ENCODE data around the gene FAM163B. TPM values are rescaled to one million over a fixed set of nuclear protein-coding genes. Genes with fewer than 3 reads are reported as not detected.

The FAM163B gene
- total and polyA plus RNA-seq, 2 donors (not counting 1 experiment from before 2014, with no cell fraction given), result not detected

GRCh38 chr9:133643362-133643755 lies 34.2 kb upstream of the FAM163B start:
- Mint-ChIP-seq H3K9me3 (ENCODE audit: insufficient read depth) (no peaks in the 10 kb centered on the region), H3K27ac (no peak overlapping the region), H3K4me1 (no peaks in the 10 kb centered on the region), H3K4me3 (no peak overlapping the region), H3K27me3 (peaks cover 4% of the 10 kb centered on the region)
- Histone ChIP-seq H3K9me3 (ENCODE audit: control extremely low read depth in 1 of 3, control insufficient read depth in 2 of 3, insufficient read depth in 1 of 3, low read length in 2 of 3) (peaks cover 0 to 4% (median 0%) of the 10 kb centered on the region in 3 donors), H3K4me1 (ENCODE audit: control insufficient read depth in 2 of 2, insufficient read depth in 2 of 2, low read length in 2 of 2) (no peaks in the 10 kb centered on the region), H3K9ac (ENCODE audit: low read length) (no peak overlapping the region), H2AFZ (ENCODE audit: insufficient read depth, low read depth, low read length, poor library complexity, severe bottlenecking) (no peak overlapping the region), H3K4me2 (replicated peaks; ENCODE audit: low read depth, low read length, poor library complexity, severe bottlenecking) (no peak overlapping the region), H3K4me3 (ENCODE audit: control extremely low read depth in 1 of 5, extremely low read depth in 1 of 5, insufficient read depth in 1 of 5, low read depth in 2 of 5, low read length in 4 of 5) (no peak overlapping the region), H3K36me3 (replicated peaks in 1 of 2; ENCODE audit: control extremely low read depth in 1 of 2, control insufficient read depth in 1 of 2, extremely low read depth in 1 of 2, insufficient read depth in 2 of 2, low read length in 1 of 2) (no peaks in the 10 kb centered on the region), H4K20me1 (ENCODE audit: control insufficient read depth, insufficient read depth, low read length, poor library complexity, severe bottlenecking) (no peaks in the 10 kb centered on the region), H3K27ac (ENCODE audit: low read length in 2 of 2) (no peak overlapping the region), H3K27me3 (replicated peaks in 1 of 4; ENCODE audit: control extremely low read depth in 1 of 4, control insufficient read depth in 3 of 4, insufficient read depth in 4 of 4, low read length in 3 of 4) (no peaks in the 10 kb centered on the region), H3K79me2 (ENCODE audit: control insufficient read depth, insufficient read depth, low read length) (no peaks in the 10 kb centered on the region)
- CTCF ChIA-PET, result no interaction called here
- intact Hi-C loops (cut with micrococcal nuclease), result no loop called here
- POLR2A ChIA-PET, result no interaction called here
- no peak for DNase-seq
- ATAC-seq (ENCODE audit: low read depth), result no peak
- 95% methylated on average over 18 of the region's 20 CpGs for WGBS (ENCODE audit: insufficient coverage)
- TF ChIP-seq EZH2 (IDR thresholded peaks at IDR 0.05; ENCODE audit: borderline replicate concordance, insufficient read depth, low read depth, low read length, poor library complexity, severe bottlenecking), result no peak
- TF ChIP-seq, protein P1, sequence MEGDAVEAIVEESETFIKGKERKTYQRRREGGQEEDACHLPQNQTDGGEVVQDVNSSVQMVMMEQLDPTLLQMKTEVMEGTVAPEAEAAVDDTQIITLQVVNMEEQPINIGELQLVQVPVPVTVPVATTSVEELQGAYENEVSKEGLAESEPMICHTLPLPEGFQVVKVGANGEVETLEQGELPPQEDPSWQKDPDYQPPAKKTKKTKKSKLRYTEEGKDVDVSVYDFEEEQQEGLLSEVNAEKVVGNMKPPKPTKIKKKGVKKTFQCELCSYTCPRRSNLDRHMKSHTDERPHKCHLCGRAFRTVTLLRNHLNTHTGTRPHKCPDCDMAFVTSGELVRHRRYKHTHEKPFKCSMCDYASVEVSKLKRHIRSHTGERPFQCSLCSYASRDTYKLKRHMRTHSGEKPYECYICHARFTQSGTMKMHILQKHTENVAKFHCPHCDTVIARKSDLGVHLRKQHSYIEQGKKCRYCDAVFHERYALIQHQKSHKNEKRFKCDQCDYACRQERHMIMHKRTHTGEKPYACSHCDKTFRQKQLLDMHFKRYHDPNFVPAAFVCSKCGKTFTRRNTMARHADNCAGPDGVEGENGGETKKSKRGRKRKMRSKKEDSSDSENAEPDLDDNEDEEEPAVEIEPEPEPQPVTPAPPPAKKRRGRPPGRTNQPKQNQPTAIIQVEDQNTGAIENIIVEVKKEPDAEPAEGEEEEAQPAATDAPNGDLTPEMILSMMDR (IDR thresholded peaks at IDR 0.05), result no peak

GRCh38 chr9:133642708-133643361 lies 33.6 kb upstream of the FAM163B start:
- H2AFZ ChIP-seq (ENCODE audit: insufficient read depth, low read depth, low read length, poor library complexity, severe bottlenecking), result no peak overlapping the region
- no peak overlapping the region for H3K4me3 Mint-ChIP-seq
- H3K27me3 Mint-ChIP-seq, result peaks cover 5% of the 10 kb centered on the region
- H3K79me2 ChIP-seq (ENCODE audit: control insufficient read depth, insufficient read depth, low read length), result no peaks in the 10 kb centered on the region
- no peak for TF ChIP-seq EZH2 (IDR thresholded peaks at IDR 0.05; ENCODE audit: borderline replicate concordance, insufficient read depth, low read depth, low read length, poor library complexity, severe bottlenecking)
- TF ChIP-seq, protein P1 (IDR thresholded peaks at IDR 0.05), result no peak
- H3K4me3 ChIP-seq (ENCODE audit: control extremely low read depth in 1 of 5, extremely low read depth in 1 of 5, insufficient read depth in 1 of 5, low read depth in 2 of 5, low read length in 4 of 5), result no peak overlapping the region
- H3K27ac ChIP-seq (ENCODE audit: low read length in 2 of 2), result no peak overlapping the region
- ATAC-seq (ENCODE audit: low read depth) (no peak), DNase-seq (no peak)
- H3K4me1 Mint-ChIP-seq, result no peaks in the 10 kb centered on the region
- H3K4me1 ChIP-seq (ENCODE audit: control insufficient read depth in 2 of 2, insufficient read depth in 2 of 2, low read length in 2 of 2), result no peaks in the 10 kb centered on the region
- no peak overlapping the region for H3K4me2 ChIP-seq (replicated peaks; ENCODE audit: low read depth, low read length, poor library complexity, severe bottlenecking)
- H4K20me1 ChIP-seq (ENCODE audit: control insufficient read depth, insufficient read depth, low read length, poor library complexity, severe bottlenecking), result no peaks in the 10 kb centered on the region
- no peak overlapping the region for H3K9ac ChIP-seq (ENCODE audit: low read length)
- no peaks in the 10 kb centered on the region for H3K27me3 ChIP-seq (replicated peaks in 1 of 4; ENCODE audit: control extremely low read depth in 1 of 4, control insufficient read depth in 3 of 4, insufficient read depth in 4 of 4, low read length in 3 of 4)
- no peaks in the 10 kb centered on the region for H3K9me3 Mint-ChIP-seq (ENCODE audit: insufficient read depth)
- POLR2A ChIA-PET, result no interaction called here
- WGBS (ENCODE audit: insufficient coverage), result 92% methylated on average over 13 of the region's 16 CpGs
- no peaks in the 10 kb centered on the region for H3K9me3 ChIP-seq (ENCODE audit: control extremely low read depth in 1 of 3, control insufficient read depth in 2 of 3, insufficient read depth in 1 of 3, low read length in 2 of 3)
- CTCF ChIA-PET, result no interaction called here
- H3K36me3 ChIP-seq (replicated peaks in 1 of 2; ENCODE audit: control extremely low read depth in 1 of 2, control insufficient read depth in 1 of 2, extremely low read depth in 1 of 2, insufficient read depth in 2 of 2, low read length in 1 of 2), result no peaks in the 10 kb centered on the region
- intact Hi-C loops (cut with micrococcal nuclease), result no loop called here
- no peak overlapping the region for H3K27ac Mint-ChIP-seq
